Pancreas (tissue), 10 donors: ENCODE results near the gene PRM2. TPM values are rescaled to one million over a fixed set of nuclear protein-coding genes. Genes with fewer than 3 reads are reported as not detected.

Experiments
- ATAC-seq, 4 donors: fragments of 200-7000 bp; cut with Tn5 transposase; one replicate each; pipeline versions ENCODE4 v1.8.0 to v1.9.1; 2020; ENCODE audit warnings: mild to moderate bottlenecking in 4 of 4, moderate library complexity in 4 of 4
- DNase-seq, 6 donors: peaks; one replicate each; pipeline ENCODE4 v3.0.0-alpha.2; 2020
- FAIRE-seq: peaks from 2 replicates; lab custom pipeline; 2012; peaks lifted over from hg19 to GRCh38; lab: Jason Lieb, UNC
- H3K27ac ChIP-seq, 4 donors: fragments of 200-600 bp; sonication (generic); 1 replicate in 3 of 4; 2 replicates in 1 of 4; pipeline versions ENCODE4 v1.5.0 to v1.8.0; 2020
- H3K27me3 ChIP-seq, 4 donors: fragments of 200-600 bp; one replicate each; pipeline ENCODE4 v1.8.0; 2021
- H3K36me3 ChIP-seq, 3 donors: fragments of 200-600 bp; sonication (generic) in 1 of 3; one replicate each; pipeline versions ENCODE4 v1.5.0 to v1.8.0; 2020 to 2021
- H3K4me1 ChIP-seq, 3 donors: fragments of 200-600 bp; one replicate each; pipeline ENCODE4 v1.8.0; 2021
- H3K4me3 ChIP-seq, 4 donors: fragments of 200-600 bp; sonication (generic) in 2 of 4; one replicate each; pipeline versions ENCODE4 v1.5.0 to v1.8.0; 2020 to 2021
- H3K9me3 ChIP-seq, 4 donors: fragments of 200-600 bp; one replicate each; pipeline ENCODE4 v1.8.0; 2021
- WGBS, 2 donors: extraction: QIAGEN DNeasy Blood & Tissue Kit; methylation state at CpG; one replicate each; pipeline ENCODE4 v1.1.7; 2013; 5-methylcytosine and 5-hydroxymethylcytosine counted together
- intact Hi-C, 3 donors: fragments of 100-400 bp; cut with DNase I; formaldehyde crosslinking; loops; one replicate each; pipeline versions ENCODE4 v1.11.1 to v1.14.2; 2022
- polyA plus RNA-seq, 2 donors: library from polyadenylated mRNA; stranded (reverse); fragments of 200-250 nt; gene quantifications; one replicate each; pipeline ENCODE4 v1.2.3, GENCODE V29; 2013
- total RNA-seq, 6 donors: library from RNA; stranded (reverse); fragmentation: NEBNext Ultra II Directional in 4 of 6; extraction: Animal tissue kit (Norgen Biotek cat#: 25700) in 4 of 6; gene quantifications; one replicate each; pipeline versions ENCODE4 v1.2.1 to v1.2.4, GENCODE V29; 2021 to 2023
- TF ChIP-seq, protein P1 (sequence below), 4 donors: fragments of 200-600 bp; sonication (generic) in 3 of 4; IDR thresholded peaks; one replicate each; pipeline versions ENCODE4 v1.5.0 to v1.8.0; 2021; ENCODE audit warnings: antibody characterized with exemption in 4 of 4
- donor health status: healthy with polysubstance abuse.
- donor health status: DM: no; HTN: no; CAD: no; lungs with moderate emphysema.
- donor health status: DM: no; HTN: no; CAD: no.
- donor health status: control.
- donor health status: control.
- donor health status: Bipolar disorder and iron deficiency.
- donor health status: DM: yes; HTN: yes; CAD: no.
- donor health status: DM: no; HTN: no; CAD: no.
- donor health status: DM: no; HTN: no; CAD: no.
- donor health status: DM: yes; HTN: yes; CAD: no.

PRM2 gene
- total and polyA plus RNA-seq, 8 donors: not detected

DNA sequence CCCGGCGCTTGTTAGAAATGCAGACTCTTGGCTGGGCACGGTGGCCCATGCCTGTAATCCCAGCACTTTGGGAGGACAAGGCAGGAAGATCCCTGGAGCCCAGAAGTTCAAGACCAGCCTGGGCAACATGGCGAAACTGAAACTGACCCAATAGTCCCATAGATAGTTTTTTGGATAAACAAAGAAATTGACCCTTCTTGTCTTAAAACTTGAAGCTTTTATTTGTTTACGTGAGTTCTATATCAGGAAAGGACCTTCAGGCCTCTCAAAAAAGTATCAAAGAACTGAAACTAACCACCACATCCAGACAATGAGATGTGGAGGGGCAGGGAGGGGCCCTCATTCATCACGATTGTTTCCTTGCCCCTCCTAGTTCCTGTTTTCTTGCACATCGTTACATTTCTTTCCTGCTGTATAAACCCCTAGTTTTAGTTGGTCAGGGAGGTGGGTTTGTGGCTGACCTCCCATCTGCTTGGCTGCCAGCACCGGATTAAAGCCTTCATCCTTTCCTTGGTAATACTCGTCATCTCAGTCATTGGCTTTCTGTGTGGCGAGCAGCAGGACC lies 34.8 kb upstream of the PRM2 start:
- FAIRE-seq: no peak
- DNase-seq: no peak
- H3K4me3 ChIP-seq: no peak overlapping the region

DNA sequence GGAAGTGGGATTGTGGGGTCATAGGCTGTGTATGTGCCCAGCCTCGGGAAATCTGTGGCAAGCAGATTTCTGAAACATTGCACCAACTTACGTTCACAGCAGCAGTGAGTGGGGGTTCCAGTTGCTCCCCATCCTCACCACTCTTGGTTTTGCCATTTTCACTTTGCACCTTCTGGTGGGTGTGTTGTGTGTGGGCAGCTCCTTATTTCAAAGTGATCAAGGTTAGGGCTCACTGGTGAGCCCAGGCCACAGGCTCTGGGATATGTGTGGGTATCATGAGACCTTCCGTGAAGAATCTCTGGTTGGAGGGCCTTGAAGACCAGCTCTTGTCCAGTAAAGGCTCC lies 34.3 kb upstream of the PRM2 start:
- ATAC-seq: no peak
- H3K27me3 ChIP-seq: no peaks in the 10 kb centered on the region
- H3K4me1 ChIP-seq: peaks cover 0 to 14% (median 6%) of the 10 kb centered on the region in 3 donors
- DNase-seq: peak in 1 of 6 donors; percentile 3
- H3K36me3 ChIP-seq: no peaks in the 10 kb centered on the region
- 85 to 95% methylated on average over 3 of the region's 3 CpGs for WGBS, 2 donors
- no peak overlapping the region for H3K4me3 ChIP-seq
- H3K27ac ChIP-seq: no peak overlapping the region
- TF ChIP-seq, protein P1, sequence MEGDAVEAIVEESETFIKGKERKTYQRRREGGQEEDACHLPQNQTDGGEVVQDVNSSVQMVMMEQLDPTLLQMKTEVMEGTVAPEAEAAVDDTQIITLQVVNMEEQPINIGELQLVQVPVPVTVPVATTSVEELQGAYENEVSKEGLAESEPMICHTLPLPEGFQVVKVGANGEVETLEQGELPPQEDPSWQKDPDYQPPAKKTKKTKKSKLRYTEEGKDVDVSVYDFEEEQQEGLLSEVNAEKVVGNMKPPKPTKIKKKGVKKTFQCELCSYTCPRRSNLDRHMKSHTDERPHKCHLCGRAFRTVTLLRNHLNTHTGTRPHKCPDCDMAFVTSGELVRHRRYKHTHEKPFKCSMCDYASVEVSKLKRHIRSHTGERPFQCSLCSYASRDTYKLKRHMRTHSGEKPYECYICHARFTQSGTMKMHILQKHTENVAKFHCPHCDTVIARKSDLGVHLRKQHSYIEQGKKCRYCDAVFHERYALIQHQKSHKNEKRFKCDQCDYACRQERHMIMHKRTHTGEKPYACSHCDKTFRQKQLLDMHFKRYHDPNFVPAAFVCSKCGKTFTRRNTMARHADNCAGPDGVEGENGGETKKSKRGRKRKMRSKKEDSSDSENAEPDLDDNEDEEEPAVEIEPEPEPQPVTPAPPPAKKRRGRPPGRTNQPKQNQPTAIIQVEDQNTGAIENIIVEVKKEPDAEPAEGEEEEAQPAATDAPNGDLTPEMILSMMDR (IDR thresholded peaks at IDR 0.05): no peak
- intact Hi-C loops: no loop called here
- FAIRE-seq: no peak
- H3K9me3 ChIP-seq: no peaks in the 10 kb centered on the region

More for the DNA sequence above, 34.8 kb upstream of the PRM2 start:
- 79 to 80% methylated on average over 10 of the region's 10 CpGs for WGBS, 2 donors
- Histone ChIP-seq H3K27ac (no peak overlapping the region), H3K4me1 (peaks cover 0 to 14% (median 6%) of the 10 kb centered on the region in 3 donors), H3K36me3 (no peaks in the 10 kb centered on the region), H3K27me3 (no peaks in the 10 kb centered on the region), H3K9me3 (no peaks in the 10 kb centered on the region)
- intact Hi-C loops: no loop called here
- TF ChIP-seq, protein P1 (IDR thresholded peaks at IDR 0.05): no peak
- ATAC-seq: no peak

DNA sequence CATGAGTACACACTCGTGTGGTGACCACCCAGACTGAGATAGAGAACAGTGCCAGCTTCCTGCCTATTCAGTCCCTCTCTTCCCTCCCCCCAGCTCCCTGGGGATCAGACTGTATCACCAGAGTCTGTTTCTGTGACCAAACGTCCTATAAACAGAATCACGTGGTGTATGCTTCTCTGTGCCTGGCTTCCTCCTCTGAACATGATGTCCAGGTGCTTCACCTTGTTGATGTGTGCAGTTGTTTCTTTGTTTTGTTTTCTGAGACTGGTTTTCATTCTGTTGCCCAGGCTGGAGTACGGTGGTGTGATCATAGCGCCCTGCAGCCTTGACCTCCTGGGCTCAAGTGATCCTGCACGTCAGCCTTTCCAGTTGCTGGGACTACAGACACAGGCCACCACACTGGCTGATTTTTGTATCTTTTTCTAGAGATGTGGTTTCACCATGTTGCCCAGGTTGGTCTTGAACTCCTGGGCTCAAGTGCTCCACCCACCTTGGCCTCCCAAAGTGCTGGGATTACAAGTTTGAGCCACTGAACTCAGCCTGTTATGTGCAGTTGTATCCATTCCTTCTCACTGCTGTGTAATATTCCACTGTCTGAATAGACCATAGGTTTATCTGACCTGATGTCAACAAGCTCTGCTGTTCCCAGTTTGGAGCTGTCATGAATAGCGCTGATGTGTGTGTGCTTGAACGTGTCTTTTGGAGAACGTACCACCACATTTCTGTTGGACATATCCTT lies 33.8 kb upstream of the PRM2 start:
- no peak for ATAC-seq
- Histone ChIP-seq H3K27ac (no peak overlapping the region), H3K4me1 (peaks cover 0 to 14% (median 6%) of the 10 kb centered on the region in 3 donors), H3K4me3 (no peak overlapping the region), H3K36me3 (no peaks in the 10 kb centered on the region), H3K27me3 (no peaks in the 10 kb centered on the region), H3K9me3 (no peaks in the 10 kb centered on the region)
- 58 to 61% methylated on average over 9 of the region's 9 CpGs for WGBS, 2 donors
- no peak for FAIRE-seq
- peak in 1 of 6 donors; percentile 2 for DNase-seq
- TF ChIP-seq, protein P1 (IDR thresholded peaks at IDR 0.05): no peak
- intact Hi-C loops: no loop called here

DNA sequence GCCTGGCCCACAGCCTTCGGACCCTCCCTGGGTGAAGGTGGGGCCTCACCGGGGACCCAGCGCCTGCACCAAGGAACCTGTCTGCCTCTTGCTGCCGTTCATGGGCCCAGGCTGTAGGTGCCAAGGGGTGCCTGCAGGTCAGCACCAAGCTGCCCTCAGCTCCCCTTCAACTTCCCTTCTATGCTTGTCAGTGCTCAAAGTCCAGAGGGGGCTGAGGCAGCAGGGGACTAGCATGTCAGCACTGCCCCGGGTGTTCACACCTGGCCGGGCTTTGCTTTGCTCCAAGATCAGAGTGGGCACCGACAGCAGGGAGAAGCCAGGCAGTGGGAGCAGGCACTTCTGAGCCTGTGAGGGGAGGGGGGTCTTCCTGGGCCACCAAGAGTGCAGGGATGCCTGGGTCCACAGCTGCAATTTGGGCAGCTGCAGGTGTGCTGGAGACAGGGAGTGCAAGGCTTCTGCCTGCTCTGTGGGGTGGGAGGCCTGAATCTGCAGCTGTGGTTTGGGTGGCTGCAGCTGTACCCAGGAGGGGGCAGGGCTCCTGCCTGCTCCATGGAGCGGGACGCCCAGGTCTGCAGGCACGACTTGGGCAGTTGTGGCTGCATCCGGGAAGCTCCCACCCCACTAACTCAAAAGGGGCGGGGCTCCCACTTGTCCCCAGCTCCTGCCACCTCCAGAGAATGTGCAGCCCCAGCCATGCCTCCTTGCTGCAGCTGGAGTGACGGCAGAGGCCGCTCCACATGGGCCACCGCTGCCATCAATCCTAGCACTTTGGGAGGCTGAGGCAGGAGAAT lies 32.4 kb upstream of the PRM2 start:
- ATAC-seq (no peak), FAIRE-seq (no peak), DNase-seq (peak in 1 of 6 donors; percentile 42)
- peaks cover 0 to 14% (median 6%) of the 10 kb centered on the region in 3 donors for H3K4me1 ChIP-seq
- H3K27me3 ChIP-seq: no peaks in the 10 kb centered on the region
- intact Hi-C loops: no loop called here
- H3K36me3 ChIP-seq: no peaks in the 10 kb centered on the region
- TF ChIP-seq, protein P1 (IDR thresholded peaks at IDR 0.05): no peak
- WGBS, 2 donors: 74 to 76% methylated on average over 15 of the region's 15 CpGs
- H3K27ac ChIP-seq: no peak overlapping the region
- H3K4me3 ChIP-seq: no peak overlapping the region
- no peaks in the 10 kb centered on the region for H3K9me3 ChIP-seq
